Esophagus muscularis mucosa (tissue), 4 donors: Measurements from ENCODE around the gene GRIN3A. TPM values are rescaled to one million over a fixed set of nuclear protein-coding genes. Genes with fewer than 3 reads are reported as not detected.

Experiments
- DNase-seq: peaks from one replicate; pipeline ENCODE4 v3.0.0-alpha.2; 2017; ENCODE audit errors: extremely low spot score
- H3K27ac ChIP-seq, 4 donors: fragments of 200-600 bp; sonication (generic); replicated peaks in 1 of 4; 1 replicate in 3 of 4; 2 replicates in 1 of 4; pipeline ENCODE4 v1.5.1; 2016 to 2019; ENCODE audit warnings: mild to moderate bottlenecking in 1 of 4
- H3K27me3 ChIP-seq, 4 donors: fragments of 200-600 bp; sonication (generic); one replicate each; pipeline versions ENCODE4 v1.5.1 to v1.6.0; 2016 to 2019
- H3K36me3 ChIP-seq, 4 donors: fragments of 200-600 bp; sonication (generic); one replicate each; pipeline ENCODE4 v1.5.1; 2016 to 2019
- H3K4me1 ChIP-seq, 4 donors: fragments of 200-600 bp; sonication (generic); one replicate each; pipeline ENCODE4 v1.5.1; 2016 to 2019
- H3K4me3 ChIP-seq, 4 donors: fragments of 200-600 bp; sonication (generic); 1 replicate in 2 of 4; 2 replicates in 2 of 4; pipeline ENCODE4 v1.5.1; 2016 to 2019; ENCODE audit warnings: mild to moderate bottlenecking in 4 of 4, moderate library complexity in 1 of 4
- H3K9me3 ChIP-seq, 4 donors: fragments of 200-600 bp; sonication (generic); 1 replicate in 3 of 4; 2 replicates in 1 of 4; pipeline ENCODE4 v1.5.1; 2016 to 2019
- CTCF ChIP-seq, 3 experiments: fragments of 200-600 bp in 2 of 3; fragments of 450-650 bp in 1 of 3; sonication (generic) in 2 of 3; IDR thresholded peaks; one replicate each; pipeline ENCODE4 v1.5.1; 2017 to 2019; ENCODE audit warnings: antibody characterized with exemption in 3 of 3, mild to moderate bottlenecking in 2 of 3, moderate library complexity in 1 of 3
- EP300 ChIP-seq: sonication (generic); formaldehyde crosslinking; IDR thresholded peaks from one replicate; pipeline ENCODE4 v1.6.1; 2017; ENCODE audit warnings: antibody characterized with exemption
- POLR2A ChIP-seq: fragments of 450-650 bp; IDR thresholded peaks from one replicate; pipeline ENCODE4 v1.6.1; 2017; ENCODE audit warnings: antibody characterized with exemption, moderate library complexity, mild to moderate bottlenecking, low read depth
- POLR2AphosphoS5 ChIP-seq, 2 donors: sonication (generic); formaldehyde crosslinking; IDR thresholded peaks; one replicate each; pipeline ENCODE4 v1.6.1; 2017; ENCODE audit warnings: antibody characterized with exemption in 2 of 2
- WGBS: methylation state at CpG from one replicate; pipeline ENCODE4 v1.1.5; 2018; 5-methylcytosine and 5-hydroxymethylcytosine counted together
- intact Hi-C: fragments of 100-400 bp; cut with DNase I; formaldehyde crosslinking; loops from one replicate; pipeline ENCODE4 v1.15.1; 2023
- total RNA-seq, 4 donors: library from RNA; depleted of rRNA; stranded (reverse); fragments of >200 nt; gene quantifications; one replicate each; pipeline versions ENCODE4 v1.1.0 to v1.2.1, GENCODE V29; 2016

Gene GRIN3A
- total RNA-seq, 4 donors from 2014 or later = under 0.01 to 0.58 (median 0.37) TPM

GRCh38 chr9:101650142-101650541, 88.3 kb downstream of the GRIN3A start:
- H3K4me3 ChIP-seq = no peak overlapping the region
- 64% methylated on average over 1 of the region's 1 CpG for WGBS
- H3K4me1 ChIP-seq = no peaks in the 10 kb centered on the region
- DNase-seq = no peak
- TF ChIP-seq EP300 (no peak), CTCF (IDR thresholded peaks at IDR 0.05) (no peak), POLR2A (no peak), POLR2AphosphoS5 (IDR thresholded peaks at IDR 0.05) (no peak)
- H3K27ac ChIP-seq = no peak overlapping the region
- peaks cover 0 to 3% (median 0%) of the 10 kb centered on the region in 4 donors for H3K9me3 ChIP-seq
- intact Hi-C loops = no loop called here
- no peaks in the 10 kb centered on the region for H3K27me3 ChIP-seq
- H3K36me3 ChIP-seq = no peaks in the 10 kb centered on the region

GRCh38 chr9:101648493-101648892, 90.0 kb downstream of the GRIN3A start:
- Histone ChIP-seq H3K4me3 (no peak overlapping the region), H3K36me3 (no peaks in the 10 kb centered on the region), H3K9me3 (peaks cover 0 to 4% (median 0%) of the 10 kb centered on the region in 4 donors), H3K27me3 (no peaks in the 10 kb centered on the region), H3K4me1 (no peaks in the 10 kb centered on the region), H3K27ac (no peak overlapping the region)
- intact Hi-C loops = no loop called here
- DNase-seq = no peak
- TF ChIP-seq EP300 (no peak), POLR2AphosphoS5 (IDR thresholded peaks at IDR 0.05) (no peak), POLR2A (no peak), CTCF (IDR thresholded peaks at IDR 0.05) (no peak)
- WGBS = 76% methylated on average over 1 of the region's 1 CpG

GRCh38 chr9:101639785-101640665, 98.4 kb downstream of the GRIN3A start:
- DNase-seq = no peak
- Histone ChIP-seq H3K4me3 (no peak overlapping the region), H3K27me3 (no peaks in the 10 kb centered on the region), H3K27ac (no peak overlapping the region), H3K36me3 (no peaks in the 10 kb centered on the region), H3K9me3 (peaks cover 0 to 10% (median 5%) of the 10 kb centered on the region in 4 donors), H3K4me1 (peaks cover 0 to 12% (median 5%) of the 10 kb centered on the region in 4 donors)
- no peak for TF ChIP-seq EP300
- intact Hi-C loops = no loop called here
- 66% methylated on average over 2 of the region's 2 CpGs for WGBS

- Histone ChIP-seq H3K9me3 (peaks cover 0 to 10% (median 5%) of the 10 kb centered on the region in 4 donors), H3K4me3 (no peak overlapping the region), H3K36me3 (no peaks in the 10 kb centered on the region), H3K27me3 (no peaks in the 10 kb centered on the region), H3K4me1 (peaks cover 0 to 12% (median 5%) of the 10 kb centered on the region in 4 donors), H3K27ac (no peak overlapping the region)
- no peak for TF ChIP-seq POLR2A
- TF ChIP-seq CTCF (IDR thresholded peaks at IDR 0.05) = no peak
- TF ChIP-seq POLR2AphosphoS5 (IDR thresholded peaks at IDR 0.05) = no peak
- no peak for DNase-seq
- intact Hi-C loops = no loop called here
- WGBS = 20% methylated on average over 1 of the region's 1 CpG
Measured at GRCh38 chr9:101639311-101639710, 99.1 kb downstream of the GRIN3A start.

- Histone ChIP-seq H3K27ac (no peak overlapping the region), H3K4me3 (no peak overlapping the region), H3K36me3 (no peaks in the 10 kb centered on the region), H3K9me3 (no peaks in the 10 kb centered on the region), H3K27me3 (no peaks in the 10 kb centered on the region), H3K4me1 (peaks cover 0 to 12% (median 5%) of the 10 kb centered on the region in 4 donors)
- no peak for TF ChIP-seq POLR2A
- TF ChIP-seq POLR2AphosphoS5 (IDR thresholded peaks at IDR 0.05) = no peak
- TF ChIP-seq EP300 = no peak
- no peak for TF ChIP-seq CTCF (IDR thresholded peaks at IDR 0.05)
- WGBS = 76% methylated on average over 3 of the region's 3 CpGs
- no peak for DNase-seq
- intact Hi-C loops = no loop called here
Measured at GRCh38 chr9:101636247-101636646, 102.2 kb downstream of the GRIN3A start.
